Endothelial cell (in vitro differentiated cells): ENCODE results near the gene DPYD. TPM values are rescaled to one million over a fixed set of nuclear protein-coding genes. Genes with fewer than 3 reads are reported as not detected.

Source experiments
- DNase-seq: peaks from one replicate; pipeline ENCODE4 v3.0.0; 2021; ENCODE audit warnings: low spot score
- H3K27ac Mint-ChIP-seq: one replicate; pipeline ENCODE4 v1.8.0; 2021; ENCODE audit warnings: mixed read lengths, inconsistent platforms; ENCODE audit not compliant: unreplicated experiment
- H3K27me3 Mint-ChIP-seq: one replicate; pipeline ENCODE4 v1.8.0; 2021; ENCODE audit warnings: mild to moderate bottlenecking, moderate library complexity, mixed read lengths, inconsistent platforms; ENCODE audit not compliant: unreplicated experiment
- H3K36me3 Mint-ChIP-seq: one replicate; pipeline ENCODE4 v1.8.0; 2021; ENCODE audit warnings: mild to moderate bottlenecking, low read depth, mixed read lengths, inconsistent platforms; ENCODE audit not compliant: unreplicated experiment
- H3K4me1 Mint-ChIP-seq: one replicate; pipeline ENCODE4 v1.8.0; 2021; ENCODE audit warnings: mild to moderate bottlenecking, mixed read lengths, inconsistent platforms; ENCODE audit not compliant: unreplicated experiment
- H3K4me3 Mint-ChIP-seq: one replicate; pipeline ENCODE4 v1.8.0; 2021; ENCODE audit warnings: mild to moderate bottlenecking, mixed read lengths, inconsistent platforms; ENCODE audit not compliant: unreplicated experiment
- H3K9me3 Mint-ChIP-seq: one replicate; pipeline ENCODE4 v1.8.0; 2021; ENCODE audit warnings: mixed read lengths, inconsistent platforms; ENCODE audit not compliant: unreplicated experiment
- total RNA-seq: library from RNA; stranded (reverse); fragmentation: NEBNext Ultra II Directional; extraction: Animal tissue kit (Norgen Biotek cat#: 25700); gene quantifications from one replicate; pipeline ENCODE4 v1.2.1, GENCODE V29; 2021; ENCODE audit not compliant: unreplicated experiment
- TF ChIP-seq, protein P1 (sequence below): fragments of 200-600 bp; sonication (generic); IDR thresholded peaks from one replicate; pipeline ENCODE4 v1.5.0; 2021; ENCODE audit warnings: antibody characterized with exemption; ENCODE audit not compliant: unreplicated experiment

DPYD gene
- total RNA-seq, 1 donor from 2014 or later, result 3.4 TPM

DNA sequence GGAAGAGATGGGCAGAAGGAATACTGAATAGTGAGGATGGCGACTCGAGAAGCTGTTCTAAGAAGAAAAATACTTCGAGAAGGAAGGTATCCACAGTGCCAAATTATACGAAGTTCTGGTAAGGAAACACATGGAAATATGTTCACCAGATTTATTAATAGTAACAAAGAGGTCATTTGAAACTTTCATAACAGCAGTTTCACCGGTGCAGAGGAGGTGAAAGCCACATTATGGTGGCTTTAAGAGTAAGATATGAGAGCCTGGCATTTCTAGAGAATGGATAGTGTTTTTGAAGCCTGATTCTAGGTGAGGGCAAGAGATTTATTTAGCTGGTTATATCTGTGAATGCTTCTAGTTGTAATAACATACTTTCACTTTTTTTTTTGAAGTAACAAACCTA, 56.2 kb downstream of the DPYD start:
- TF ChIP-seq, protein P1, sequence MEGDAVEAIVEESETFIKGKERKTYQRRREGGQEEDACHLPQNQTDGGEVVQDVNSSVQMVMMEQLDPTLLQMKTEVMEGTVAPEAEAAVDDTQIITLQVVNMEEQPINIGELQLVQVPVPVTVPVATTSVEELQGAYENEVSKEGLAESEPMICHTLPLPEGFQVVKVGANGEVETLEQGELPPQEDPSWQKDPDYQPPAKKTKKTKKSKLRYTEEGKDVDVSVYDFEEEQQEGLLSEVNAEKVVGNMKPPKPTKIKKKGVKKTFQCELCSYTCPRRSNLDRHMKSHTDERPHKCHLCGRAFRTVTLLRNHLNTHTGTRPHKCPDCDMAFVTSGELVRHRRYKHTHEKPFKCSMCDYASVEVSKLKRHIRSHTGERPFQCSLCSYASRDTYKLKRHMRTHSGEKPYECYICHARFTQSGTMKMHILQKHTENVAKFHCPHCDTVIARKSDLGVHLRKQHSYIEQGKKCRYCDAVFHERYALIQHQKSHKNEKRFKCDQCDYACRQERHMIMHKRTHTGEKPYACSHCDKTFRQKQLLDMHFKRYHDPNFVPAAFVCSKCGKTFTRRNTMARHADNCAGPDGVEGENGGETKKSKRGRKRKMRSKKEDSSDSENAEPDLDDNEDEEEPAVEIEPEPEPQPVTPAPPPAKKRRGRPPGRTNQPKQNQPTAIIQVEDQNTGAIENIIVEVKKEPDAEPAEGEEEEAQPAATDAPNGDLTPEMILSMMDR, result no peak

DNA sequence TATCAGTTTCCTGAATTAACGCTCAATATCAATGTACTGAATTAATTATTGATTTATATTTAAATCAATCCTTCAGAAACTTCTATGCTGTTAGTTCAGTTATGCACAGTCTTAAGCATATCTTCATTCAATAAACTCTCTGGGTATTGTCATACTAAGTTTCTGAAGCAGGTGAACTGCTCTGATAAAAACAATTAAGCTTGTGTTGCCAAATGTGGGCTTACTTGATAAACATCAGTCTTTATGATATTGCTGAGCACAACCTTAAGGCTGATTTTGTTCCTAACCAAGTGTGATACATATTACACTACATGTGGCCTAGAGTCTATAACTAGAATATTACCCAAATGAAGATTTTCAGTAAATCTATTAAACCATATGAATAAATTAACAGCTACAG, 67.6 kb downstream of the DPYD start:
- Mint-ChIP-seq H3K9me3 (no peaks in the 10 kb centered on the region), H3K27me3 (no peaks in the 10 kb centered on the region), H3K27ac (no peak overlapping the region), H3K4me3 (no peak overlapping the region), H3K4me1 (no peaks in the 10 kb centered on the region), H3K36me3 (no peaks in the 10 kb centered on the region)
- DNase-seq, result no peak
- TF ChIP-seq, protein P1, result no peak

More for the DNA sequence above, 56.2 kb downstream of the DPYD start:
- Mint-ChIP-seq H3K36me3 (no peaks in the 10 kb centered on the region), H3K9me3 (no peaks in the 10 kb centered on the region), H3K27me3 (no peaks in the 10 kb centered on the region), H3K4me1 (peaks cover 6% of the 10 kb centered on the region), H3K27ac (no peak overlapping the region), H3K4me3 (no peak overlapping the region)
- no peak for DNase-seq

DNA sequence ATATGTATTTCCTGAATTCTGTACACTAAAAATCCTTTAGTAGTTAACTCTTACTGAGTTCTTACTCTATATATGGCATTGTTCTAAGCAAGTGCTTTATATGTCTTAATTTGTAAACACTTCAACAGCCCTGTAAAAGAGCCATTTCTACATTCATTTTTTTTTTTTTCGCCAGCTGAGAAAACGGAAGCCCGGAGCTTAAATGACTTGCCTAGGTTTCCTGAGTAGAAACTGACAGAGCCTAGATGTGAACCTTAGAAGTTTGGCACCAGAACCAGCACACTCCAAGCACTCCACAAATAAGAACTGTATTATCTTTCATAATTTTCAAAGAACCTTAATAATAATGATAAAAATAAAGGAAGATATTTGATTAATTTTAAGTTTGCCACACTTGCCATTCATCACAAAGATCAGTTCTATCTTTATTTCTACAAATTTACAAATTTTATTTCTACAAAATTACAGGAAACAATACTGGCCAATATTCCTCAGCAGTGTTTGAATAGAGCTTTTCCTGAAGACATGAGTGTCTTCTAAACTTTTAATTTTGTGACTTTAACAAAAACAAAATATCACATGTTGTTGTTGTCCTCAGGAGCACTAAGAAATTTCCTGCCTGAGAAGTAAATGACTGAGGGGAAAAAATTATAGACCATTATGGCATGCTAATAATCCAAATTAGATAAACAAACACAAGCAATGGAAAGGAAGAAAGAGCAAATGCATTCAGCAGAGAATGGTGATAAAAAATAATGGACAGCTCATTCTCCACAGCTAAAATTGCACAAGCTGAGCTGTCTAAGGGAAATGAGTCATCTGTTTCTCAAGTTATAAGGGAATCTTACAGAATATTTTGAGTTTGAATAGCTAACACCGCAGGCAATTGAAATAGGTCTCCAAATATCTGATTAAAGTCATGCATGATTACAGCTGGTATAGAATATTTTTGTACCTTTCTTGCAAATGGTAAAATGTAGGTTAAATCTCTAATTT, 71.2 kb downstream of the DPYD start:
- Mint-ChIP-seq H3K27me3 (no peaks in the 10 kb centered on the region), H3K36me3 (peaks cover 4% of the 10 kb centered on the region), H3K4me3 (no peak overlapping the region), H3K27ac (no peak overlapping the region), H3K4me1 (no peaks in the 10 kb centered on the region), H3K9me3 (no peaks in the 10 kb centered on the region)
- no peak for DNase-seq
- TF ChIP-seq, protein P1, result no peak

DNA sequence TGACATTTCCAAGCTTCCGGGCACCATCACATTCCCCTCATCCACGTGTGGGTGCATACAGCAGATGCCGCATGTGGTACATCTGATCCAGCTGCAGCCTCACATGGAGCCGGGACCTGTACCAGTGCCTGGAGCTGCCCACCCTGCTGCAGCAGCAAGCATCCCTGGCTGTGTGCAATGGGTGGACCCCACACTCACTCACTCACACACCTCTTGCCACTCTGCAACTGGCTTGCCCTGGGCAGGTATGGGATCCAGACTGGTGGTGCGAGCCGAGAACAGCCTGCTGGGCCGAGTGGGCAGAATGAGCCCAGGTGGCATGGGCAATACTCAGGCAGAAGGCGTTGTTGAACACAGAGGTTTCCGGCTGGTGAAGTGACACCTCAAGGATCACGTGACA, 75.0 kb downstream of the DPYD start:
- H3K27me3 Mint-ChIP-seq, result peaks cover 2% of the 10 kb centered on the region
- DNase-seq, result no peak
- no peak overlapping the region for H3K4me3 Mint-ChIP-seq
- no peaks in the 10 kb centered on the region for H3K9me3 Mint-ChIP-seq
- TF ChIP-seq, protein P1, result no peak
- H3K36me3 Mint-ChIP-seq, result peaks cover 4% of the 10 kb centered on the region
- no peak overlapping the region for H3K27ac Mint-ChIP-seq
- H3K4me1 Mint-ChIP-seq, result no peaks in the 10 kb centered on the region

DNA sequence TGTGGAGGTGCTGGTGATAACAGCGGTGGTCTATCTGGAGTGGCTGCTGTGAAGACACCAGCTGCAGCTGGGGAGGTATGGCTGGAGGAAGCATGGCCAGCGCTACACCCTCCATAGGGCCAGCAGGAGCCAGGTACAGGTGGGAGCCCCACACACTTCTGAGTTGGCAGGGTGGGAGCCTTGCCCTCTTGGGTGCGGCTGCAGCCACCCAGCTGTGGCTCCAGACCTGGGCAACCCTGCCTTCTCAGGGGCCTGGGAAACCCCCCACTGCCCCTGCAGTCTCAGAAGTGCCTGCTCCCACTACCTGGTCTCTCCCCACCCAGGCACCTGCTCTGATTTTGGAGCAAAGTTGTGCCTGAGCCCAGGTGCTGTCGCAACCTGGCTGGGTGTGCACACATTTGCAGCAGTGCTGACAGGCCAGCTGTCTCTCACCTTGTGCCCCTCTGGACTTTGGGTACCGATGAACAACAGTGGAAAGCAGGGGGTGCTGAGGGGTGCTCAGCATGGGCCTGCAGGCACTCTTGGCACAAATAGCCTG, 76.2 kb downstream of the DPYD start:
- H3K27me3 Mint-ChIP-seq, result peaks cover 2% of the 10 kb centered on the region
- H3K4me3 Mint-ChIP-seq, result no peak overlapping the region
- no peaks in the 10 kb centered on the region for H3K9me3 Mint-ChIP-seq
- H3K27ac Mint-ChIP-seq, result no peak overlapping the region
- H3K4me1 Mint-ChIP-seq, result no peaks in the 10 kb centered on the region
- no peak for DNase-seq
- H3K36me3 Mint-ChIP-seq, result peaks cover 4% of the 10 kb centered on the region
- TF ChIP-seq, protein P1, result no peak
